K562 (cell line): Measurements from ENCODE around the gene ITGA7. TPM values are rescaled to one million over a fixed set of nuclear protein-coding genes. Genes with fewer than 3 reads are reported as not detected.

Source experiments
- ADNP ChIP-seq: fragments of 200-800 bp; sonication (Bioruptor generic); IDR thresholded peaks from 2 replicates; pipeline ENCODE4 v1.6.1; 2016; ENCODE audit warnings: missing genetic modification characterization, missing compliant biosample characterization
- AFF4 ChIP-seq: sonication (generic); formaldehyde crosslinking; IDR thresholded peaks from 2 replicates; pipeline ENCODE4 v1.8.0; 2023; ENCODE audit warnings: mild to moderate bottlenecking, missing genetic modification reagents
- ARHGAP35 ChIP-seq: fragments of 450-650 bp; IDR thresholded peaks from 2 replicates; pipeline ENCODE4 v1.6.1; 2018; ENCODE audit not compliant: partially characterized antibody
- CC2D1A ChIP-seq: fragments of 450-650 bp; IDR thresholded peaks from 2 replicates; pipeline ENCODE4 v1.6.1; 2017; ENCODE audit warnings: mild to moderate bottlenecking
- E2F3 ChIP-seq: fragments of 250-450 bp; sonication (Bioruptor Pico); IDR thresholded peaks from 2 replicates; pipeline ENCODE4 v1.4.0; 2020; ENCODE audit warnings: mild to moderate bottlenecking
- EGR1 ChIP-seq: fragments of 450-650 bp; conservative IDR thresholded peaks from 2 replicates; pipeline ENCODE4 v1.6.1; 2017; ENCODE audit warnings: mild to moderate bottlenecking
- GATAD2B ChIP-seq: fragments of 450-650 bp; IDR thresholded peaks from 2 replicates; pipeline ENCODE4 v1.6.1; 2017; ENCODE audit warnings: mild to moderate bottlenecking, borderline replicate concordance
- MED1 ChIP-seq: sonication (generic); formaldehyde crosslinking; IDR thresholded peaks from 2 replicates; pipeline ENCODE4 v1.8.1; 2023; ENCODE audit warnings: missing genetic modification reagents, borderline replicate concordance
- NFIX ChIP-seq: fragments of 250-450 bp; sonication (Bioruptor Pico); IDR thresholded peaks from 2 replicates; pipeline ENCODE4 v1.4.0; 2020; ENCODE audit warnings: low read depth, mild to moderate bottlenecking, moderate library complexity
- PCBP1 ChIP-seq: fragments of 200-400 bp; formaldehyde crosslinking; IDR thresholded peaks from 2 replicates; pipeline ENCODE4 v1.6.1; 2018; ENCODE audit warnings: mild to moderate bottlenecking, low read depth, low read length; ENCODE audit not compliant: poor library complexity, severe bottlenecking
- RBM17 ChIP-seq: fragments of 200-400 bp; formaldehyde crosslinking; IDR thresholded peaks from 2 replicates; pipeline ENCODE4 v1.6.1; 2017; ENCODE audit warnings: low read depth, mild to moderate bottlenecking, low read length, borderline replicate concordance
- SAFB2 ChIP-seq: fragments of 200-400 bp; formaldehyde crosslinking; IDR thresholded peaks from 2 replicates; pipeline ENCODE4 v1.6.1; 2018; ENCODE audit warnings: borderline replicate concordance, low read length, low read depth, moderate library complexity; ENCODE audit not compliant: severe bottlenecking
- STAG1 ChIP-seq: sonication (generic); formaldehyde crosslinking; IDR thresholded peaks from 2 replicates; pipeline ENCODE4 v1.5.0; 2020; ENCODE audit warnings: missing genetic modification reagents, borderline replicate concordance
- ZNF431 ChIP-seq: sonication (generic); formaldehyde crosslinking; IDR thresholded peaks from 2 replicates; pipeline ENCODE4 v1.8.0; 2022; ENCODE audit warnings: mild to moderate bottlenecking, missing genetic modification reagents
- polyA plus RNA-seq, 8 experiments: library from polyadenylated mRNA; depleted of rRNA in 4 of 8; stranded (reverse) in 5 of 8; unstranded in 3 of 8; fragments of >200 nt; fragmentation: Nextera tagmentation in 2 of 8; fragmentation: Illumina TruSeq in 1 of 8; extraction: Ambion mirVana in 2 of 8; extraction: Trizol in 1 of 8; gene quantifications; 2 replicates each; pipeline versions ENCODE4 v1.2.1 to v1.2.3, GENCODE V29; 2011 to 2014; ENCODE audit warnings: inconsistent platforms in 1 of 8, missing spikeins in 1 of 8
- total RNA-seq, 7 experiments: library from RNA; depleted of rRNA in 6 of 7; stranded (reverse); fragments of >200 nt in 6 of 7; fragmentation: Illumina TruSeq in 2 of 7; extraction: Trizol in 2 of 7; gene quantifications; 2 replicates each; pipeline versions ENCODE4 v1.2.1 to v1.2.3, GENCODE V29; 2011 to 2021; ENCODE audit warnings: low replicate concordance in 1 of 7
- TF ChIP-seq, protein P1 (sequence below): fragments of 450-650 bp; IDR thresholded peaks from 2 replicates; pipeline ENCODE4 v1.7.0; 2016; ENCODE audit warnings: borderline replicate concordance
- TF ChIP-seq, protein P2 (sequence below): fragments of 250-450 bp; sonication (Bioruptor Pico); IDR thresholded peaks from 2 replicates; pipeline ENCODE4 v1.9.0; 2021; ENCODE audit warnings: mild to moderate bottlenecking
- TF ChIP-seq, protein P3 (sequence below): fragments of 250-450 bp; sonication (Bioruptor Pico); IDR thresholded peaks from 2 replicates; pipeline ENCODE4 v1.5.0; 2020; ENCODE audit warnings: mild to moderate bottlenecking, borderline replicate concordance
- TF ChIP-seq, protein P4 (sequence below): sonication (generic); formaldehyde crosslinking; IDR thresholded peaks from 2 replicates; pipeline ENCODE4 v1.8.1; 2022; ENCODE audit warnings: missing genetic modification reagents

ITGA7 gene
- total and polyA plus RNA-seq, 9 of the 15 experiments (the other 6 are each of a cell fraction or from before 2014, with no cell fraction given), result 0.11 to 2.3 (median 0.56) TPM; not detected in 1

DNA sequence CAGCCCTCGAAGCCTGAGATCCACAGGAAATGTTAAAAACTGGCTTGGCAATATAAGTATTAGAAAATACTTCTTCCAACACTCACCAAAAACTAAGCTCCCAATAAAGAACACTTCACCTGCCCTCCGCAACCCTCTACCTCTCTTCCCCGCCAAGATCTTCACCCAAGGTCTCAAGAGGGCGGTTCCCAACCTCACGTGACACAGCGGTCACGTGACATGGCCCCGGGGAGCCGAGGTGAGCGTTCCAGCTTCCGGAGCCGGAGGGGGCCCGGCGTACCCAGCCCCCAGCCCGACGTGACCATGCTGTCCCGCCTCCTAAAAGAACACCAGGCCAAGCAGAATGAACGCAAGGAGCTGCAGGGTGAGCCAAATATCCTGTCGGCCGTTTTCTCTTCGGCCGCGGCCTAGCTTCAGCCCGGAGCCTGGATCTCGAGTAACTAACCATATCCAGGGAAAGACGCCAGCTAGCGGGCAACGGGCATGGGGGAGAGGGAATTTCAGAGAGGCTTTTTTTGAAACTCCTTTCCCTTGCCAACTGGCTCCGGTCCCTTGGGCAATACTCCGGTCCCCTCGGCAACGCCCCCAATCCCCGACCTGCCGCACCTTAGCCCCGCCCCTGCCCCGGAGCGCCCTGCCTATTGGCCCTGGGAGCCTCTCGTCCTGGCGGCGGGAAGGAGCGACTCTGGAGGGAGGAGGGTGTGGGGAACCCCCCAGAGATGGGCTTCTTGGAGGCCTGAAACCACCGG lies 8.3 kb upstream of the ITGA7 start, which contains the start of gene BLOC1S1 (continued):
- no peak for TF ChIP-seq ARHGAP35
- TF ChIP-seq AFF4 (CRISPR knock-in tag), result peak; percentile 71
- no peak for TF ChIP-seq PCBP1
- TF ChIP-seq CC2D1A, result peak; percentile 42; the same call in 1 of the 2 replicates
- TF ChIP-seq, protein P1, sequence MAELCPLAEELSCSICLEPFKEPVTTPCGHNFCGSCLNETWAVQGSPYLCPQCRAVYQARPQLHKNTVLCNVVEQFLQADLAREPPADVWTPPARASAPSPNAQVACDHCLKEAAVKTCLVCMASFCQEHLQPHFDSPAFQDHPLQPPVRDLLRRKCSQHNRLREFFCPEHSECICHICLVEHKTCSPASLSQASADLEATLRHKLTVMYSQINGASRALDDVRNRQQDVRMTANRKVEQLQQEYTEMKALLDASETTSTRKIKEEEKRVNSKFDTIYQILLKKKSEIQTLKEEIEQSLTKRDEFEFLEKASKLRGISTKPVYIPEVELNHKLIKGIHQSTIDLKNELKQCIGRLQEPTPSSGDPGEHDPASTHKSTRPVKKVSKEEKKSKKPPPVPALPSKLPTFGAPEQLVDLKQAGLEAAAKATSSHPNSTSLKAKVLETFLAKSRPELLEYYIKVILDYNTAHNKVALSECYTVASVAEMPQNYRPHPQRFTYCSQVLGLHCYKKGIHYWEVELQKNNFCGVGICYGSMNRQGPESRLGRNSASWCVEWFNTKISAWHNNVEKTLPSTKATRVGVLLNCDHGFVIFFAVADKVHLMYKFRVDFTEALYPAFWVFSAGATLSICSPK, result no peak
- TF ChIP-seq GATAD2B, result 0 out of 2 replicates have a peak, but pooled peaks have one; percentile 21
- TF ChIP-seq, protein P2, sequence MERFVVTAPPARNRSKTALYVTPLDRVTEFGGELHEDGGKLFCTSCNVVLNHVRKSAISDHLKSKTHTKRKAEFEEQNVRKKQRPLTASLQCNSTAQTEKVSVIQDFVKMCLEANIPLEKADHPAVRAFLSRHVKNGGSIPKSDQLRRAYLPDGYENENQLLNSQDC (CRISPR knock-in tag), result no peak
- no peak for TF ChIP-seq RBM17
- TF ChIP-seq MED1 (CRISPR knock-in tag), result no peak
- TF ChIP-seq, protein P3, sequence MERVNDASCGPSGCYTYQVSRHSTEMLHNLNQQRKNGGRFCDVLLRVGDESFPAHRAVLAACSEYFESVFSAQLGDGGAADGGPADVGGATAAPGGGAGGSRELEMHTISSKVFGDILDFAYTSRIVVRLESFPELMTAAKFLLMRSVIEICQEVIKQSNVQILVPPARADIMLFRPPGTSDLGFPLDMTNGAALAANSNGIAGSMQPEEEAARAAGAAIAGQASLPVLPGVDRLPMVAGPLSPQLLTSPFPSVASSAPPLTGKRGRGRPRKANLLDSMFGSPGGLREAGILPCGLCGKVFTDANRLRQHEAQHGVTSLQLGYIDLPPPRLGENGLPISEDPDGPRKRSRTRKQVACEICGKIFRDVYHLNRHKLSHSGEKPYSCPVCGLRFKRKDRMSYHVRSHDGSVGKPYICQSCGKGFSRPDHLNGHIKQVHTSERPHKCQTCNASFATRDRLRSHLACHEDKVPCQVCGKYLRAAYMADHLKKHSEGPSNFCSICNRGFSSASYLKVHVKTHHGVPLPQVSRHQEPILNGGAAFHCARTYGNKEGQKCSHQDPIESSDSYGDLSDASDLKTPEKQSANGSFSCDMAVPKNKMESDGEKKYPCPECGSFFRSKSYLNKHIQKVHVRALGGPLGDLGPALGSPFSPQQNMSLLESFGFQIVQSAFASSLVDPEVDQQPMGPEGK (CRISPR knock-in tag), result no peak
- no peak for TF ChIP-seq NFIX
- TF ChIP-seq SAFB2, result no peak
- no peak for TF ChIP-seq ADNP (tag)
- TF ChIP-seq STAG1 (CRISPR knock-in tag), result no peak
- no peak; the same call in 1 of the 2 replicates for TF ChIP-seq EGR1
- TF ChIP-seq, protein P4, sequence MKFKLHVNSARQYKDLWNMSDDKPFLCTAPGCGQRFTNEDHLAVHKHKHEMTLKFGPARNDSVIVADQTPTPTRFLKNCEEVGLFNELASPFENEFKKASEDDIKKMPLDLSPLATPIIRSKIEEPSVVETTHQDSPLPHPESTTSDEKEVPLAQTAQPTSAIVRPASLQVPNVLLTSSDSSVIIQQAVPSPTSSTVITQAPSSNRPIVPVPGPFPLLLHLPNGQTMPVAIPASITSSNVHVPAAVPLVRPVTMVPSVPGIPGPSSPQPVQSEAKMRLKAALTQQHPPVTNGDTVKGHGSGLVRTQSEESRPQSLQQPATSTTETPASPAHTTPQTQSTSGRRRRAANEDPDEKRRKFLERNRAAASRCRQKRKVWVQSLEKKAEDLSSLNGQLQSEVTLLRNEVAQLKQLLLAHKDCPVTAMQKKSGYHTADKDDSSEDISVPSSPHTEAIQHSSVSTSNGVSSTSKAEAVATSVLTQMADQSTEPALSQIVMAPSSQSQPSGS (CRISPR knock-in tag), result no peak
- TF ChIP-seq ZNF431 (CRISPR knock-in tag), result peak; percentile 49; the same call in 1 of the 2 replicates
- peak; percentile 66; the same call in 1 of the 2 replicates for TF ChIP-seq E2F3 (CRISPR knock-in tag)
